ENCODE results near the gene MAML1. TPM values are rescaled to one million over a fixed set of nuclear protein-coding genes. Genes with fewer than 3 reads are reported as not detected.

The MAML1 gene
- total and polyA plus RNA-seq, 4 donors, result 2.2 to 7.6 (median 6.3) TPM

GRCh38 chr5:179815491-179816249, 83.0 kb downstream of the MAML1 start:
- TF ChIP-seq, protein P1, sequence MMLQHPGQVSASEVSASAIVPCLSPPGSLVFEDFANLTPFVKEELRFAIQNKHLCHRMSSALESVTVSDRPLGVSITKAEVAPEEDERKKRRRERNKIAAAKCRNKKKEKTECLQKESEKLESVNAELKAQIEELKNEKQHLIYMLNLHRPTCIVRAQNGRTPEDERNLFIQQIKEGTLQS (IDR thresholded peaks at IDR 0.05), result no peak
- TF ChIP-seq JUND (IDR thresholded peaks at IDR 0.05), result no peak
- TF ChIP-seq EGR1 (IDR thresholded peaks at IDR 0.05; ENCODE audit: low read depth in 2 of 2), result no peak
- no peak for TF ChIP-seq ZBTB33 (IDR thresholded peaks at IDR 0.05)
- TF ChIP-seq FOXA1 (IDR thresholded peaks at IDR 0.05), result no peak
- no peak for TF ChIP-seq NR2F2 (IDR thresholded peaks at IDR 0.05)
- TF ChIP-seq GABPA (IDR thresholded peaks at IDR 0.05 in 1 of 2, conservative IDR thresholded peaks at IDR 0.05 in 1 of 2), result no peak
- no peak for TF ChIP-seq HNF4A (conservative IDR thresholded peaks at IDR 0.05)
- no peak for TF ChIP-seq SP1 (IDR thresholded peaks at IDR 0.05)
- TF ChIP-seq TAF1 (conservative IDR thresholded peaks at IDR 0.05), result no peak
- no peak for TF ChIP-seq YY1 (IDR thresholded peaks at IDR 0.05)
- TF ChIP-seq FOXA2 (IDR thresholded peaks at IDR 0.05), result no peak
- TF ChIP-seq HNF4G (IDR thresholded peaks at IDR 0.05), result no peak
- TF ChIP-seq MAX (IDR thresholded peaks at IDR 0.05), result no peak
- no peak for TF ChIP-seq RAD21 (IDR thresholded peaks at IDR 0.05)
- no peak for TF ChIP-seq CTCF (IDR thresholded peaks at IDR 0.05; ENCODE audit: low read depth, low read length, missing input control)
- Histone ChIP-seq H3K27ac (ENCODE audit: low read depth in 1 of 2, low read length in 2 of 2) (no peak overlapping the region), H3K36me3 (ENCODE audit: control insufficient read depth in 4 of 4, insufficient read depth in 3 of 4, low read depth in 1 of 4, low read length in 3 of 4) (no peaks in the 10 kb centered on the region), H3K4me1 (ENCODE audit: control insufficient read depth in 4 of 4, insufficient read depth in 4 of 4, low read length in 3 of 4) (peaks cover 21 to 54% (median 33%) of the 10 kb centered on the region in 4 donors), H3K9ac (ENCODE audit: low read depth in 1 of 2, low read length in 2 of 2) (no peak overlapping the region), H3K4me3 (ENCODE audit: low read depth in 1 of 3, low read length in 3 of 3) (no peak overlapping the region), H3K27me3 (ENCODE audit: control insufficient read depth in 4 of 4, insufficient read depth in 4 of 4, low read length in 3 of 4) (no peaks in the 10 kb centered on the region), H3K9me3 (ENCODE audit: control insufficient read depth in 4 of 4, low read length in 3 of 4) (no peaks in the 10 kb centered on the region)
- 94% methylated on average over 21 of the region's 21 CpGs for WGBS
- no peak for DNase-seq (ENCODE audit: low spot score)

GRCh38 chr5:179816401-179816795, 83.8 kb downstream of the MAML1 start:
- DNase-seq (ENCODE audit: low spot score), result no peak
- Histone ChIP-seq H3K9me3 (ENCODE audit: control insufficient read depth in 4 of 4, low read length in 3 of 4) (no peaks in the 10 kb centered on the region), H3K36me3 (ENCODE audit: control insufficient read depth in 4 of 4, insufficient read depth in 3 of 4, low read depth in 1 of 4, low read length in 3 of 4) (no peaks in the 10 kb centered on the region), H3K4me3 (ENCODE audit: low read depth in 1 of 3, low read length in 3 of 3) (peak overlapping the region in 1 of 3 donors; percentile 51), H3K9ac (ENCODE audit: low read depth in 1 of 2, low read length in 2 of 2) (no peak overlapping the region), H3K27me3 (ENCODE audit: control insufficient read depth in 4 of 4, insufficient read depth in 4 of 4, low read length in 3 of 4) (no peaks in the 10 kb centered on the region), H3K4me1 (ENCODE audit: control insufficient read depth in 4 of 4, insufficient read depth in 4 of 4, low read length in 3 of 4) (peaks cover 21 to 54% (median 33%) of the 10 kb centered on the region in 4 donors), H3K27ac (ENCODE audit: low read depth in 1 of 2, low read length in 2 of 2) (no peak overlapping the region)
- 76% methylated on average over 23 of the region's 23 CpGs for WGBS
- TF ChIP-seq TAF1 (conservative IDR thresholded peaks at IDR 0.05), result no peak
- TF ChIP-seq HNF4A (conservative IDR thresholded peaks at IDR 0.05), result no peak
- no peak for TF ChIP-seq HNF4G (IDR thresholded peaks at IDR 0.05)
- no peak for TF ChIP-seq NR2F2 (IDR thresholded peaks at IDR 0.05)
- no peak for TF ChIP-seq GABPA (IDR thresholded peaks at IDR 0.05 in 1 of 2, conservative IDR thresholded peaks at IDR 0.05 in 1 of 2)
- TF ChIP-seq, protein P1 (IDR thresholded peaks at IDR 0.05), result no peak
- TF ChIP-seq, protein P2, sequence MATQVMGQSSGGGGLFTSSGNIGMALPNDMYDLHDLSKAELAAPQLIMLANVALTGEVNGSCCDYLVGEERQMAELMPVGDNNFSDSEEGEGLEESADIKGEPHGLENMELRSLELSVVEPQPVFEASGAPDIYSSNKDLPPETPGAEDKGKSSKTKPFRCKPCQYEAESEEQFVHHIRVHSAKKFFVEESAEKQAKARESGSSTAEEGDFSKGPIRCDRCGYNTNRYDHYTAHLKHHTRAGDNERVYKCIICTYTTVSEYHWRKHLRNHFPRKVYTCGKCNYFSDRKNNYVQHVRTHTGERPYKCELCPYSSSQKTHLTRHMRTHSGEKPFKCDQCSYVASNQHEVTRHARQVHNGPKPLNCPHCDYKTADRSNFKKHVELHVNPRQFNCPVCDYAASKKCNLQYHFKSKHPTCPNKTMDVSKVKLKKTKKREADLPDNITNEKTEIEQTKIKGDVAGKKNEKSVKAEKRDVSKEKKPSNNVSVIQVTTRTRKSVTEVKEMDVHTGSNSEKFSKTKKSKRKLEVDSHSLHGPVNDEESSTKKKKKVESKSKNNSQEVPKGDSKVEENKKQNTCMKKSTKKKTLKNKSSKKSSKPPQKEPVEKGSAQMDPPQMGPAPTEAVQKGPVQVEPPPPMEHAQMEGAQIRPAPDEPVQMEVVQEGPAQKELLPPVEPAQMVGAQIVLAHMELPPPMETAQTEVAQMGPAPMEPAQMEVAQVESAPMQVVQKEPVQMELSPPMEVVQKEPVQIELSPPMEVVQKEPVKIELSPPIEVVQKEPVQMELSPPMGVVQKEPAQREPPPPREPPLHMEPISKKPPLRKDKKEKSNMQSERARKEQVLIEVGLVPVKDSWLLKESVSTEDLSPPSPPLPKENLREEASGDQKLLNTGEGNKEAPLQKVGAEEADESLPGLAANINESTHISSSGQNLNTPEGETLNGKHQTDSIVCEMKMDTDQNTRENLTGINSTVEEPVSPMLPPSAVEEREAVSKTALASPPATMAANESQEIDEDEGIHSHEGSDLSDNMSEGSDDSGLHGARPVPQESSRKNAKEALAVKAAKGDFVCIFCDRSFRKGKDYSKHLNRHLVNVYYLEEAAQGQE (IDR thresholded peaks at IDR 0.05), result no peak
- no peak for TF ChIP-seq RAD21 (IDR thresholded peaks at IDR 0.05)
- TF ChIP-seq FOXA2 (IDR thresholded peaks at IDR 0.05), result no peak
- TF ChIP-seq YY1 (IDR thresholded peaks at IDR 0.05), result no peak
- no peak for TF ChIP-seq JUND (IDR thresholded peaks at IDR 0.05)
- TF ChIP-seq SP1 (IDR thresholded peaks at IDR 0.05), result no peak
- TF ChIP-seq RXRA (IDR thresholded peaks at IDR 0.05), result no peak
- TF ChIP-seq MAX (IDR thresholded peaks at IDR 0.05), result no peak
- TF ChIP-seq EGR1 (IDR thresholded peaks at IDR 0.05; ENCODE audit: low read depth in 2 of 2), result no peak
- TF ChIP-seq CTCF (IDR thresholded peaks at IDR 0.05; ENCODE audit: low read depth, low read length, missing input control), result no peak
